NCI-H146 treated with DMSO at 0.1 percent for 48 hours (cell line): ENCODE results near the gene ST6GALNAC4.
"Not testable (repeated sequence)": the region's sequence is repeated elsewhere in the genome, so short reads cannot be mapped to it uniquely, and the experiment has no call there.

ENCODE experiments used
- DNase-seq: peaks from one replicate; lab custom pipeline; 2025; ENCODE audit not compliant: unreplicated experiment; lab: John Stamatoyannopoulos, UW

ST6GALNAC4 gene

GRCh38 chr9:127873886-127874285 lies 43.0 kb downstream of the ST6GALNAC4 start:
- no peak for DNase-seq

GRCh38 chr9:127873223-127873691 lies 43.6 kb downstream of the ST6GALNAC4 start:
- no peak for DNase-seq

- no peak for DNase-seq
Measured at GRCh38 chr9:127872369-127873222, 44.2 kb downstream of the ST6GALNAC4 start.

GRCh38 chr9:127871531-127871930 lies 45.3 kb downstream of the ST6GALNAC4 start:
- no peak for DNase-seq

GRCh38 chr9:127870887-127871286 lies 46.0 kb downstream of the ST6GALNAC4 start:
- no peak for DNase-seq

- not testable (repeated sequence) for DNase-seq
Measured at GRCh38 chr9:127870153-127870491, 46.7 kb downstream of the ST6GALNAC4 start.

- peak; percentile 29 for DNase-seq
Measured at GRCh38 chr9:127869310-127870152, 47.3 kb downstream of the ST6GALNAC4 start.

GRCh38 chr9:127868278-127868902 lies 48.5 kb downstream of the ST6GALNAC4 start:
- DNase-seq, result no peak

GRCh38 chr9:127867356-127868277 lies 49.2 kb downstream of the ST6GALNAC4 start:
- DNase-seq, result no peak

- no peak for DNase-seq
Measured at GRCh38 chr9:127866535-127866934, 50.3 kb downstream of the ST6GALNAC4 start.

- DNase-seq, result no peak
Measured at GRCh38 chr9:127865645-127866464, 51.0 kb downstream of the ST6GALNAC4 start.

- DNase-seq, result no peak
Measured at GRCh38 chr9:127863191-127863621, 53.6 kb downstream of the ST6GALNAC4 start.

- no peak for DNase-seq
Measured at GRCh38 chr9:127862075-127863011, 54.5 kb downstream of the ST6GALNAC4 start.

- no peak for DNase-seq
Measured at GRCh38 chr9:127860779-127861178, 56.1 kb downstream of the ST6GALNAC4 start.

GRCh38 chr9:127860260-127860659 lies 56.6 kb downstream of the ST6GALNAC4 start:
- DNase-seq, result no peak

- peak; percentile 45 for DNase-seq
Measured at GRCh38 chr9:127858041-127858512, 58.8 kb downstream of the ST6GALNAC4 start.
